Measurements from ENCODE around the gene PHRF1. TPM values are rescaled to one million over a fixed set of nuclear protein-coding genes. Genes with fewer than 3 reads are reported as not detected.

PHRF1 gene
- polyA plus RNA-seq, 1 of the 3 experiments (the other 2 are of a cell fraction) = 22.7 TPM

DNA sequence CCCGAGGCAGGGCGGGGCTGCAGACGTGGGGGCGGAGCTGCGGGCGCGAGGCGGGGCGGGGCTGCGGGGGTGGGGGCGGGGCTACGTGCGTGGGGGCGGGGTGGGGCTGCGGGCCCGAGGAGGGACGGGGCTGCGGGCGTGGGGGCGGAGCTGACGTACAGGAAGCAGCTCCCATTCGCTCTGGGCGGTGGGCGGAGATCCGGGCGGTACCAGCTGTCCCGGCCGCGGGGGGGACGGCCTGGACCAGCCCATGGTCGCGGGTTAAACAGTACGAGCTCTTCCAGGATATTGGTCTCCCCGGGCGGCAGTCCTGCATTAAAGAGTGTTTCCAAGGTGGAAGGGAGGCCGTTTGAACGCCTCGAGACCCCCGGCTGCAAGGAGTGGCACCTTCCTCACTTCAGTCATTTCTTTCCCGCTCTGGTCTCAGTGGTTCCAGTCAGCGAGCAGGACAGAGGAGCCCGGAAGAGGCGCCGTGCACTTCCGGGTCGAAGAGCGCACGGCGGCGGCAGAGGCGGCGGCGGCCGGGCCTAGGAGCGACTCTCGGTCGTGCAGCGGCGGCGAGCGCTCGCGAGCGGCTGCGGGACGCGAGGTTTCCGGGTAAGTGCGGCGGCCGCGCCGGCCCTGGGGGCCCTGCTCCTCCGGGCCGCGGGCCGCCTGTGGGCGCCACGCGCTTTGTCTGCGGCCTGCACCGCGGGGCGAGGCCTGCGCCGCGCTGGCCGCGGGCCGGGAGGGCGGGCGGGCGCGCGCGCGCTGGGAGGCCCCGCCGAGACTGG lies at the start of gene PHRF1 (continued):
- TF ChIP-seq RAD21 (IDR thresholded peaks at IDR 0.05; ENCODE audit: low read length) = no peak

DNA sequence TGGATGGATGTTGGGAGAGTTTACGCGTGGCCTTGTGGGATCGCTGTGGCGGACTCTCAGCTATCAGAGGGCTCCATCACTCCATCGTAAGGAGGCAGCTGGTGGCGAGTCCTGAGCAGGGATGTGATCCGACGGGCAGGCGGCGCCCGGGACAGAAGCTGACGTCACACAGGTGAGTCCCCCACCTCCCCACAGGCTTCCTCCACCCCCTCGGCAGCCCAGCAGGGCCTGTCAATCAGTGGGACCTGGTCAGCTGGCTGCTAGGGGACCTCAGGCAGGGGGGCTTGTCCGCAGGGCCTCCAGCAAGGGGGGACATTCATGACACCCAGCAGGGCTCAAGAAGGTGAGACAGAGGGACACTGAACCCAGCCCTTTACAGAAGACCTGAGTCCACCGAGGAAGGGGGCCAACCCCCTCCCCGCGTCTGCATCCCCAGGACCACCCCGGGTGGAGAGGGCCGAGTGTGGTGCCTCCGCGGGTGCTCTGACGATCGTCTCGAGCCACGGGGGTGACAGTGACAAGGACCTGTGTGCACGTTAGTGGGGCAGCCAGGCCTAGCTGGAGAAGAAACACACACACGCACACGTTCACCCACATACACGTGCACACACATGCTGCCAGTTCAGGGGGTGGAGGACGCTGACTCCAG lies 48.0 kb upstream of the PHRF1 start:
- no peaks in the 10 kb centered on the region for H3F3A ChIP-seq (replicated peaks; ENCODE audit: insufficient read depth)
- no peak for TF ChIP-seq FOXM1 (IDR thresholded peaks at IDR 0.05; ENCODE audit: low read depth)
- TF ChIP-seq, protein P1, sequence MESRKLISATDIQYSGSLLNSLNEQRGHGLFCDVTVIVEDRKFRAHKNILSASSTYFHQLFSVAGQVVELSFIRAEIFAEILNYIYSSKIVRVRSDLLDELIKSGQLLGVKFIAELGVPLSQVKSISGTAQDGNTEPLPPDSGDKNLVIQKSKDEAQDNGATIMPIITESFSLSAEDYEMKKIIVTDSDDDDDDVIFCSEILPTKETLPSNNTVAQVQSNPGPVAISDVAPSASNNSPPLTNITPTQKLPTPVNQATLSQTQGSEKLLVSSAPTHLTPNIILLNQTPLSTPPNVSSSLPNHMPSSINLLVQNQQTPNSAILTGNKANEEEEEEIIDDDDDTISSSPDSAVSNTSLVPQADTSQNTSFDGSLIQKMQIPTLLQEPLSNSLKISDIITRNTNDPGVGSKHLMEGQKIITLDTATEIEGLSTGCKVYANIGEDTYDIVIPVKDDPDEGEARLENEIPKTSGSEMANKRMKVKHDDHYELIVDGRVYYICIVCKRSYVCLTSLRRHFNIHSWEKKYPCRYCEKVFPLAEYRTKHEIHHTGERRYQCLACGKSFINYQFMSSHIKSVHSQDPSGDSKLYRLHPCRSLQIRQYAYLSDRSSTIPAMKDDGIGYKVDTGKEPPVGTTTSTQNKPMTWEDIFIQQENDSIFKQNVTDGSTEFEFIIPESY (IDR thresholded peaks at IDR 0.05; ENCODE audit: borderline replicate concordance, low read depth) = no peak
- no peak for TF ChIP-seq GABPA (IDR thresholded peaks at IDR 0.05; ENCODE audit: low read depth)
- no peak for TF ChIP-seq MAX (IDR thresholded peaks at IDR 0.05; ENCODE audit: low read depth)
- TF ChIP-seq, protein P2, sequence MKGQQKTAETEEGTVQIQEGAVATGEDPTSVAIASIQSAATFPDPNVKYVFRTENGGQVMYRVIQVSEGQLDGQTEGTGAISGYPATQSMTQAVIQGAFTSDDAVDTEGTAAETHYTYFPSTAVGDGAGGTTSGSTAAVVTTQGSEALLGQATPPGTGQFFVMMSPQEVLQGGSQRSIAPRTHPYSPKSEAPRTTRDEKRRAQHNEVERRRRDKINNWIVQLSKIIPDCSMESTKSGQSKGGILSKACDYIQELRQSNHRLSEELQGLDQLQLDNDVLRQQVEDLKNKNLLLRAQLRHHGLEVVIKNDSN (IDR thresholded peaks at IDR 0.05; ENCODE audit: borderline replicate concordance, low read depth) = no peak
- TF ChIP-seq TCF12 (IDR thresholded peaks at IDR 0.05) = no peak
- no peak for TF ChIP-seq RCOR1 (IDR thresholded peaks at IDR 0.05; ENCODE audit: low read length)
- TF ChIP-seq FOXJ3 (CRISPR knock-in tag; IDR thresholded peaks at IDR 0.05) = no peak
- no peaks in the 10 kb centered on the region for H4K20me1 ChIP-seq (ENCODE audit: insufficient read depth)
- H3K9me3 ChIP-seq = no peaks in the 10 kb centered on the region
- 92% methylated on average over 27 of the region's 30 CpGs for WGBS (ENCODE audit: low lambda C conversion rate)
- no peak overlapping the region for H3K4me3 ChIP-seq (ENCODE audit: low read depth in 2 of 2, low read length in 1 of 2)
- H2AFZ ChIP-seq (ENCODE audit: low read depth) = no peak overlapping the region
- no peaks in the 10 kb centered on the region for H3K79me2 ChIP-seq (ENCODE audit: insufficient read depth)
- H3K27me3 ChIP-seq (ENCODE audit: insufficient read depth) = no peaks in the 10 kb centered on the region
- no peak for DNase-seq
- POLR2A ChIA-PET = interaction anchor here (0.6 kb wide), 1 partner anchor 28 kb away, joined by 3 read pairs; no protein-coding TSS in a partner anchor
- no peaks in the 10 kb centered on the region; a peak in 1 of 4 replicates for H3K4me1 ChIP-seq (ENCODE audit: control insufficient read depth in 1 of 2, insufficient read depth in 2 of 2, low read depth in 1 of 2, low read length in 1 of 2)
- CTCF ChIA-PET = interaction anchor here (0.6 to 0.7 kb wide), 2 partner anchors 10 kb away, joined by 3 read pairs; no protein-coding TSS in a partner anchor
- no peak overlapping the region for H3K4me2 ChIP-seq
- peaks cover 0 to 21% of the 10 kb centered on the region in 2 experiments for H3K36me3 ChIP-seq (replicated peaks in 1 of 2; ENCODE audit: control insufficient read depth in 1 of 2, insufficient read depth in 2 of 2, low read length in 1 of 2)
- H3K9ac ChIP-seq = no peak overlapping the region
- no peak overlapping the region for H3K27ac ChIP-seq (ENCODE audit: low read depth in 2 of 2, low read length in 1 of 2)
- no peaks in the 10 kb centered on the region for H3K9me2 ChIP-seq
